ENCODE measurements around the gene GLP1R. TPM values are rescaled to one million over a fixed set of nuclear protein-coding genes. Genes with fewer than 3 reads are reported as not detected.

Gene GLP1R
- total RNA-seq, 1 experiment from 2014 or later: 0.85 TPM

DNA sequence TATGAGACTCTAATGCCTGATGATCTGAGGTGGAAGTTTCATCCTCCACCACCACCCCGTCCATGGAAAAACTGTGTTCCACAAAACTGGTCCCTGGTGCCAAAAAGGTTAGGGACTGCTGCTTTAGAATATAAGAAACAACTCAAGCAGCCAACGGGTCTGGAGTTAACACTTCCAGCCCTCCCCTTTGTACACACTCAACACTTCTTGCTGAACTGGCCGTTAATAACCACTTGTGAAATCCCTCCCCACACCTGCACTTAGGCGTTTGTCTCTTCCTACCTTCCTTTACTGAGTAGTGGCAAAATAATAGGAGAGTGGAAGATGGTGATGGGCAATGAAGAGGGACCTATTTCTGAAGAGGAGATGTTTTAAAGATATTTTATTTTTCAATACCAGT is 55.9 kb downstream of the GLP1R start:
- Mint-ChIP-seq H3K9me3 (no peaks in the 10 kb centered on the region), H3K4me1 (peaks cover 9 to 10% of the 10 kb centered on the region in 2 experiments), H3K36me3 (ENCODE audit: insufficient read depth in 1 of 3, low read depth in 3 of 3) (peaks cover 0 to 11% (median 8%) of the 10 kb centered on the region in 3 experiments; a peak in 4 of 7 replicates), H3K4me3 (no peak overlapping the region), H3K27me3 (ENCODE audit: low read depth) (peaks cover 1% of the 10 kb centered on the region), H3K27ac (no peak overlapping the region)
- Histone ChIP-seq H3K14ac (ENCODE audit: insufficient read depth, low read length) (no peak overlapping the region), H2BK120ac (ENCODE audit: low read depth, low read length, poor library complexity, severe bottlenecking) (no peak overlapping the region), H3K56ac (ENCODE audit: insufficient read length, low read depth, low read length) (no peak overlapping the region), H2BK20ac (ENCODE audit: low read depth, low read length, poor library complexity, severe bottlenecking) (no peak overlapping the region), H2AK5ac (ENCODE audit: insufficient read length, low read length) (no peak overlapping the region), H3K23me2 (ENCODE audit: insufficient read length, low read depth, low read length, poor library complexity, severe bottlenecking) (peaks cover 2% of the 10 kb centered on the region), H2BK15ac (ENCODE audit: low read depth, low read length) (no peak overlapping the region), H3K9me3 (ENCODE audit: control insufficient read depth, low read depth, low read length) (no peaks in the 10 kb centered on the region), H3K4me1 (ENCODE audit: insufficient read depth, low read length) (no peaks in the 10 kb centered on the region), H3K4me2 (ENCODE audit: insufficient read depth, insufficient read length, low read length) (no peak overlapping the region), H3T11ph (ENCODE audit: low read length) (no peak overlapping the region), H4K20me1 (ENCODE audit: control insufficient read depth, insufficient read depth, insufficient read length) (no peaks in the 10 kb centered on the region), H2AFZ (ENCODE audit: low read length) (no peak overlapping the region), H3K9ac (ENCODE audit: extremely low read depth, insufficient read length, low read length) (no peak overlapping the region), H3K18ac (ENCODE audit: insufficient read length, low read depth, low read length) (no peak overlapping the region), H2BK5ac (ENCODE audit: insufficient read length, low read length) (no peak overlapping the region), H3K79me1 (ENCODE audit: insufficient read depth, low read depth, low read length, poor library complexity, severe bottlenecking) (no peaks in the 10 kb centered on the region), H3K4ac (ENCODE audit: low read depth, low read length) (no peak overlapping the region), H3K23ac (ENCODE audit: insufficient read length, low read depth, low read length) (no peak overlapping the region), H2BK12ac (ENCODE audit: insufficient read length, low read depth, low read length) (no peak overlapping the region), H4K8ac (replicated peaks; ENCODE audit: insufficient read length, low read depth, low read length) (no peak overlapping the region), H4K5ac (ENCODE audit: insufficient read length, low read depth, low read length) (no peak overlapping the region), H3K27me3 (ENCODE audit: insufficient read depth, low read length) (no peaks in the 10 kb centered on the region), H3K27ac (ENCODE audit: insufficient read length, low read depth, low read length) (no peak overlapping the region), H4K91ac (ENCODE audit: insufficient read length, low read depth, low read length) (no peak overlapping the region), H3K79me2 (ENCODE audit: insufficient read depth, low read length) (no peaks in the 10 kb centered on the region)
- DNase-seq: no peak
- no CpG with 5 or more reads among the region's 4 CpGs for WGBS (ENCODE audit: extremely low coverage, insufficient read length, low lambda C conversion rate)
- TF ChIP-seq, protein P1, sequence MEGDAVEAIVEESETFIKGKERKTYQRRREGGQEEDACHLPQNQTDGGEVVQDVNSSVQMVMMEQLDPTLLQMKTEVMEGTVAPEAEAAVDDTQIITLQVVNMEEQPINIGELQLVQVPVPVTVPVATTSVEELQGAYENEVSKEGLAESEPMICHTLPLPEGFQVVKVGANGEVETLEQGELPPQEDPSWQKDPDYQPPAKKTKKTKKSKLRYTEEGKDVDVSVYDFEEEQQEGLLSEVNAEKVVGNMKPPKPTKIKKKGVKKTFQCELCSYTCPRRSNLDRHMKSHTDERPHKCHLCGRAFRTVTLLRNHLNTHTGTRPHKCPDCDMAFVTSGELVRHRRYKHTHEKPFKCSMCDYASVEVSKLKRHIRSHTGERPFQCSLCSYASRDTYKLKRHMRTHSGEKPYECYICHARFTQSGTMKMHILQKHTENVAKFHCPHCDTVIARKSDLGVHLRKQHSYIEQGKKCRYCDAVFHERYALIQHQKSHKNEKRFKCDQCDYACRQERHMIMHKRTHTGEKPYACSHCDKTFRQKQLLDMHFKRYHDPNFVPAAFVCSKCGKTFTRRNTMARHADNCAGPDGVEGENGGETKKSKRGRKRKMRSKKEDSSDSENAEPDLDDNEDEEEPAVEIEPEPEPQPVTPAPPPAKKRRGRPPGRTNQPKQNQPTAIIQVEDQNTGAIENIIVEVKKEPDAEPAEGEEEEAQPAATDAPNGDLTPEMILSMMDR (conservative IDR thresholded peaks at IDR 0.05): no peak
